NOMO-1 treated with dmso at 0.1 percent for 144 hours (cell line): ENCODE measurements around the gene ITPR2.
"Not testable (repeated sequence)": the region's sequence is repeated elsewhere in the genome, so short reads cannot be mapped to it uniquely, and the experiment has no call there.

ENCODE experiments used
- DNase-seq: peaks from one replicate; lab custom pipeline; 2025; ENCODE audit not compliant: unreplicated experiment; lab: John Stamatoyannopoulos, UW

ITPR2 gene

DNA sequence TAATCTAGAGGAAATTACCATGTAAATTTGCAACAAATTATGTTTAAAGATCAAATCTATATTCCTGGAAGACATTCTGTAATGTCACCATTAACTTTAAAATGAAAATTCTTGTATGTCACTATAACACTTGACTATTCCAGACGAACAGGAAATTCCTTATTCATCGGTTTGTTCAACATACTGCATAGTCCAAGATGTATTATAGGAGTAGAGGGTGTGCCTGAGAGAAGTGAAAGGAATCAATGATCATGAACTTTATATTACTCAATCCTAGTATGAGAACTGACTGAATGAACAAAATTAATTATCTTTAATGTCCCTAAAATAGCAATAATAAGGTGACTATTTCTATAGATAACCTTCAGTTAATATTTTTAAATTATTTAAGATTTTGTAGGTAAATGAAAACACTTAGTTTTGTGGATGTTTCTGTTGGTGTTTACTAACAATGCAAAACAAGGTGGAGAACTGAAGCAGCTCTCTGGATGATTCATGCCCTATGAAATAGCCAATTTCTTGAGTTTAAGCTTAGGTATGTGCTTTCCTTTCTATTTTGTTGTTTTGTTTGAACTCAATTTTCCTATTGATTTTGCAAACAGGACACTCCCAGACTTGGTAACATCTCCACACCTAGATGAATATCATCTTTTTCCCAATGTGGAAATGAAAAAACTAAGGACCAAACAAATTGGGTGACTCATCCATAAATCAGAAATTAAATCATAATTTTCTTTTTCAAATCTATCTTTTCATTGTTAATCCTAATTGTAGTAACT is 18.2 kb upstream of the ITPR2 start:
- no peak for DNase-seq

- no peak for DNase-seq
Measured at GRCh38 chr12:26848156-26848825, 15.3 kb upstream of the ITPR2 start.

- DNase-seq, result no peak
Measured at GRCh38 chr12:26847431-26847830, 14.4 kb upstream of the ITPR2 start.

DNA sequence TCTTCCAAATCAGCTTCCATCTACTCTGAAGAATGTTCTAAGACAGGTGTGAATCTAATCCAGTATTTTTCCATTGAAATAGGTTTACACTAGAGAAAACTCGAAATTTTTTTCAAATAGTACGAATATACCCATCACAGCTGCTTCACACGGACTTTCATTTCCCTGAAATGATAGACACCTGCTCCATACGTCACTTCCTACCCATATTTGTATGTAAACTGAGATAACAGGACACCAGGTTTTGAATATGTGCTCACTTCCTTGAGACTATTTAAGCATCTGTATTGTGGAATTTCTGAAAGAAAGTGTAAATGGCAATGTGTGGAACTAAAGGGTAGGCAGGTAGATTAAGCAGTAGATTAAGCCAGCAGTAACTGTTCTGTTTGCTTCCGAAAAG is 13.4 kb upstream of the ITPR2 start:
- DNase-seq, result no peak

DNA sequence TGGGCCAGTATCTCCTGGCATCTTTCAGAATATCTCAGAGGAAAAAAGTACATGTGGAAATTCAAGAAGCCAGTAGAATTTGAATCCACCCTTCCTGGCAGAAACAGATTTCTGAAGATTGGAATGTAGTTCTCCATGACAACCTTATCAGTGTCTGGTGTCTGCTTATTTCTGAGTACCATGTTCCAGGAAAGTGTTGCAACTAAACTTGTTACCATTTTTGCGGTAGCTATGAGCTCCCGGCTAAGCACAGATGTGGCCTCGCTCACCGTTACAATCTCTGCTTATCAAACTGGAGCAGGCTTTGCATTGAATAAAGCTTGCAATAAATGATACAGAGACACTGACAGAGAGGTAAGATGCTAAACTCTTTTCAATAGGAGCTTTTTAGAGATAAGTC is 13.0 kb upstream of the ITPR2 start:
- no peak for DNase-seq

DNA sequence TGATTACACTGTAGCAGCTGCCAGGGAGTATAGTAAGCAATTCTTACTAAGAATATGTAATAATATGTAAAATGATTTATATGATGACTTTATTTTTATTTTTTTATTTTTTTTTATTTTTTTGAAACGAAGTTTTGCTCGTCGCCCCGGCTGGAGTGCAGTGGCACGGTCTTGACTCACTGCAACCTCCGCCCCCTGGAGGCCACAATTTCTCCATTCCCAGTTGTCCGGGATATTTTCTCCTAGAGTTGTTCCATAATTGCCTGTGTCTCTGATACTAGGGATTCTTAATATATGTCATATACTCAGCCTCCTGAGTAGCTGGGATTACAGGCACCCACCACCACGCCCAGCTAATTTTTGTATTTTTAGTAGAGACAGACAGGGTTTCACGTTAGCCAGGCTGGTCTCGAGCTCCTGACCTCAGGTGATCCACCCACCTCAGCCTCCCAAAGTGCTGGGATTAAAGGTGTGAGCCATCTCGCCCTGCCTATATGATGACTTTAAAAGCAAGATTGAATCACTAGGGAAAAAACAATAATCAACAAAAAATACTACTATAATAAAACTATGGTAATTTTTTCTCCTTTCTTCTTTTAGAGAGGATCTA is 12.2 kb upstream of the ITPR2 start:
- DNase-seq, result no peak

GRCh38 chr12:26843311-26843710 is 10.3 kb upstream of the ITPR2 start:
- no peak for DNase-seq

GRCh38 chr12:26841085-26841484 is 8.1 kb upstream of the ITPR2 start:
- no peak for DNase-seq

GRCh38 chr12:26839512-26839911 is 6.5 kb upstream of the ITPR2 start:
- DNase-seq, result no peak

DNA sequence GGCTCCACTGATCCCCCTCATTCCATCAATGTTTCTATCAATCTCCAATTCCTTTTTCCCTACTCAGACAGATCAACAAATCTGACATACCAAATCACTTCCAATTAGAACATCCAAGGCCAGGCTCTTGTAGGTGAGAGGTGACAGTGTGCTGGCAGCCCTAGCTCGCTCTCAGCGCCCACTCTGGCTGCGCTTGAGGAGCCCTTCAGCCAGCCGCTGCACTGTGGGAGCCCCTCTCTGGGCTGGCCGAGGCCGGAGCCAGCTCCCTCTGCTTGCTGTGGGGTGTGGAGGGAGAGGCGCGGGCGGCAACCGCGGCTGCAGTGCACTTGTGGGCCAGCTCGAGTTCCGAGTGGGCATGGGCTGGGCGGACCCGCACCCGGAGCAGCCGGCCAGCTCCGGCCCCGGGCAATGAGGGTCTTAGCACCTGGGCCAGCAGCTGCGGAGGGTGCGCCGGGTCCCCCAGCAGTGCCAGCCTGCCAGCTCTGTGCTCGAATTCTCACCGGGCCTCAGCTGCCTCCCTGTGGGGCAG is 6.0 kb upstream of the ITPR2 start:
- DNase-seq, result no peak

DNA sequence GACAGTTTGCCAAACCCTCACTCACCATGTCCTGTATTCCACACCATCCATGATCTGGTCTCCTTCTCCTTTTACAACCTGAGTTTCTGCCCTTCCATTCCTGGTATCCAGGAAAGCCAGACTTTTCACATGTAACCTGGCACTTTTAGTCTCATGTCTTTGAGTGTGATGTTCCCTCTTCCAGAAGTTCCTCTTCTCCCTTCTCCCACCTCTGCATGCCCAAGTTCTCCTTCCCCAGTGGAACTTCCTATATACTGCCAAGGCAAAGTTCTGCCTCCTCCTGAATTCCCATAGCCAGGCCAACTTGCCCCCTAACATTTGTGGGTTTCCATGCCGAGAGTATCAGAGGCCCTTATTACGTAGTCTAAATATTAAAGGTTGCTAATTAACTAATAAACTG is 3.2 kb upstream of the ITPR2 start:
- no peak for DNase-seq

GRCh38 chr12:26834503-26835060 is 1.6 kb upstream of the ITPR2 start:
- not testable (repeated sequence) for DNase-seq

GRCh38 chr12:26833743-26834490 is 923 bp upstream of the ITPR2 start:
- peak; percentile 8 for DNase-seq

- peak; percentile 75 for DNase-seq
Measured at GRCh38 chr12:26831951-26832821, 808 bp downstream of the ITPR2 start.

DNA sequence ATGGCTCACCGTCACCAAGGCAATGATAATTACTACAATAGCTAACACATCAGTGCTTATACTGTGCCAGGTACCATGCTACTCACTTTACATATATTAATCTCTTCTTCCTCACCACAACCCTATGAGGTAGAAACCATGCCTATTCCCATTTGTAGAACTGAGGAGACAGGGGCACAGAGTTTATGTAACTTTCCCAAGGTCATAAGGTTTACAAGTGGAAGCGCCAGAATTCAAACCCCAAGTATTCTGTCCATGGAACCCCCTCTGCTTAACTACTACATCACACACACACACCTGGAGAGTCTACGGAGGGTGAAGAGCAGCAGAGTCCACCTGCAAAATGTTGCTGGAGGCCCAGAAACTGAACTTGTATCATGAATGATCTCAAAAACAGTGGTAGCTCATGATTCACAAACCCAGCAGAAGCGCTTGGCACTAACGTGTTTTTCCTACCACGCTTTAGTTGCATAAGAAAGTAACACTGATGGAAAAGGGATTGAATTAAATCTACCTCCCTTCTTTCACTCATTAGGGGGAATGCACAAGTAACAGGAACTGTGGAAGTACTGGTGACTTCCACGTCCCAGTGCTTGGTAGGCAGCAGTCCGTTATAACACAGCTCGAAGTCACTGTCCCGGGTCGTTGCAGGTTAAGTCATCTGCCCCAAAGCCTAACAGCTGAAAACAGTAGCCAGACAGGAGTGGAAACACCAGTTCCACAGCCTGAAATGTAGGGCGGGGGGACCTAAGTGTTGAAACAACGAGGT is 2.0 kb downstream of the ITPR2 start:
- no peak for DNase-seq

- no peak for DNase-seq
Measured at GRCh38 chr12:26830363-26830762, 2.6 kb downstream of the ITPR2 start.

GRCh38 chr12:26828280-26829073 is 4.5 kb downstream of the ITPR2 start:
- no peak for DNase-seq

- no peak for DNase-seq
Measured at GRCh38 chr12:26826437-26826836, 6.6 kb downstream of the ITPR2 start.
